Keratinocyte (primary cell): ENCODE data around the gene ZBTB8B. TPM values are rescaled to one million over a fixed set of nuclear protein-coding genes. Genes with fewer than 3 reads are reported as not detected.

ENCODE experiments used
- DNase-seq: peaks from one replicate; pipeline ENCODE4 v3.0.0-alpha.2; 2011; ENCODE audit warnings: low read depth, missing footprints, low spot score
- FAIRE-seq: peaks from 2 replicates; lab custom pipeline; 2011; peaks lifted over from hg19 to GRCh38; lab: Jason Lieb, UNC
- H2AFZ ChIP-seq: 2 replicates; pipeline ENCODE4 v1.6.0; 2012; ENCODE audit warnings: low read length, control low read depth, inconsistent platforms; ENCODE audit not compliant: control insufficient read depth
- H3K27ac ChIP-seq: 2 replicates; pipeline ENCODE4 v1.5.1; 2011; ENCODE audit warnings: low read length; ENCODE audit not compliant: control insufficient read depth, insufficient read depth
- H3K27me3 ChIP-seq: 3 replicates; pipeline ENCODE4 v1.6.0; 2011; ENCODE audit warnings: low read length; ENCODE audit not compliant: control insufficient read depth, insufficient read depth; ENCODE audit errors: extremely low read depth
- H3K36me3 ChIP-seq, 2 experiments: 2 replicates in 1 of 2; 3 replicates in 1 of 2; pipeline ENCODE4 v1.5.1; 2011; ENCODE audit warnings: low read length in 2 of 2, mild to moderate bottlenecking in 1 of 2; ENCODE audit not compliant: control insufficient read depth in 2 of 2, insufficient read depth in 2 of 2; ENCODE audit errors: extremely low read depth in 1 of 2
- H3K4me1 ChIP-seq: 3 replicates; pipeline ENCODE4 v1.5.1; 2011; ENCODE audit warnings: low read length; ENCODE audit not compliant: control insufficient read depth, insufficient read depth; ENCODE audit errors: extremely low read depth
- H3K4me2 ChIP-seq: 3 replicates; pipeline ENCODE4 v1.6.0; 2011; ENCODE audit warnings: low read depth, low read length; ENCODE audit not compliant: control insufficient read depth, insufficient read depth; ENCODE audit errors: extremely low read depth
- H3K4me3 ChIP-seq, 3 experiments: fragments of 200-600 bp in 1 of 3; sonication (generic) in 1 of 3; 2 replicates in 2 of 3; 3 replicates in 1 of 3; pipeline ENCODE4 v1.5.1; 2011 to 2016; ENCODE audit warnings: low read length in 3 of 3, mild to moderate bottlenecking in 3 of 3, control low read depth in 2 of 3, inconsistent platforms in 1 of 3, low read depth in 1 of 3, mixed read lengths in 1 of 3, mixed run types in 1 of 3, moderate library complexity in 1 of 3; ENCODE audit not compliant: control insufficient read depth in 2 of 3, insufficient read depth in 2 of 3; ENCODE audit errors: extremely low read depth in 1 of 3
- H3K79me2 ChIP-seq: 2 replicates; pipeline ENCODE4 v1.6.0; 2012; ENCODE audit warnings: low read length; ENCODE audit not compliant: control insufficient read depth, insufficient read depth
- H3K9ac ChIP-seq: 3 replicates; pipeline ENCODE4 v1.6.0; 2011; ENCODE audit warnings: low read length; ENCODE audit not compliant: control insufficient read depth, insufficient read depth; ENCODE audit errors: extremely low read depth
- H3K9me1 ChIP-seq: 3 replicates; pipeline ENCODE4 v1.6.0; 2011; ENCODE audit warnings: low read length; ENCODE audit not compliant: control insufficient read depth, insufficient read depth; ENCODE audit errors: extremely low read depth
- H3K9me3 ChIP-seq: 2 replicates; pipeline ENCODE4 v1.5.1; 2012; ENCODE audit warnings: low read depth, low read length; ENCODE audit not compliant: control insufficient read depth
- H4K20me1 ChIP-seq: 3 replicates; pipeline ENCODE4 v1.6.0; 2011; ENCODE audit warnings: low read length; ENCODE audit not compliant: control insufficient read depth, insufficient read depth; ENCODE audit errors: extremely low read depth
- EZH2 ChIP-seq: IDR thresholded peaks from one replicate; pipeline ENCODE4 v1.6.1; 2012; ENCODE audit warnings: inconsistent platforms, mild to moderate bottlenecking, low read length, moderate library complexity
- dilution Hi-C: fragments of 300-500 bp; cut with MboI; formaldehyde crosslinking; loops from one replicate; pipeline ENCODE4 v1.7.0; 2020; ENCODE audit warnings: low sequenced_read_pairs; ENCODE audit not compliant: extremely low pct_ligation_motif_present
- polyA plus RNA-seq, 5 experiments: library from polyadenylated mRNA; depleted of rRNA in 3 of 5; stranded (reverse) in 3 of 5; stranded (forward) in 1 of 5; unstranded in 1 of 5; fragments of >200 nt; gene quantifications; 1 replicate in 1 of 5; 2 replicates in 3 of 5; 3 replicates in 1 of 5; pipeline versions ENCODE4 v1.2.1 to v1.2.3, GENCODE V29; 2011 to 2012; ENCODE audit warnings: missing spikeins in 2 of 5, low read depth in 1 of 5, low replicate concordance in 1 of 5
- TF ChIP-seq, protein P1 (sequence below), 3 experiments: IDR thresholded peaks in 1 of 3; conservative IDR thresholded peaks in 1 of 3; optimal IDR thresholded peaks in 1 of 3; 2 replicates in 2 of 3; 3 replicates in 1 of 3; pipeline versions ENCODE3 to v1.5.1; 2011; ENCODE audit warnings: low read length in 3 of 3, mild to moderate bottlenecking in 3 of 3, moderate library complexity in 2 of 3, control low read depth in 1 of 3, inconsistent platforms in 1 of 3; ENCODE audit not compliant: insufficient read depth in 2 of 3; ENCODE audit errors: extremely low read depth in 1 of 3

The ZBTB8B gene
- polyA plus RNA-seq, 1 donor (not counting 4 experiments of a cell fraction or from before 2014, with no cell fraction given) = not detected

DNA sequence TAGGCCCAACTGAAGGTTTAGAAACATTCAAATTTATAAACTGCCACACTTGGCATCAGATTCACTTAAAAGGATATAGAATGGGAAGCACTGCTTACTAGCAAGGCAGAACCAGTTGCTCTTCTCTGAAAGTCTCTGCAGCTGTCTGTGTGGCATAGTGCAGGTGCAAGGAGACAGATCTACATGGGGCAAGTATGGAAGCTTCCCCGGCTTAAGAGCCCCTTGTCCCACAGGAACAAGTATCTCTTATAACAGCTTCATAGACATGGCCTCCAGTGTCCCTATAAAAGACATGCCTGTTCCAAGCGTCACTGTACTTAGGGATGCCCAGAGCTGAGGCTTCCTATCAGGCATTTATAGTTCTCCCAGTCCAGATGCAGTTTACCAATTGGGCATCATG is 26.5 kb downstream of the ZBTB8B start:
- dilution Hi-C loops = no loop called here
- Histone ChIP-seq H3K36me3 (no peaks in the 10 kb centered on the region), H3K4me1 (peaks cover 8% of the 10 kb centered on the region), H3K4me2 (no peak overlapping the region), H2AFZ (no peak overlapping the region), H3K79me2 (no peaks in the 10 kb centered on the region), H3K9ac (no peak overlapping the region), H3K4me3 (no peak overlapping the region), H3K9me3 (no peaks in the 10 kb centered on the region), H4K20me1 (no peaks in the 10 kb centered on the region), H3K9me1 (no peaks in the 10 kb centered on the region), H3K27me3 (no peaks in the 10 kb centered on the region), H3K27ac (no peak overlapping the region)
- FAIRE-seq (no peak), DNase-seq (no peak)
- TF ChIP-seq, protein P1, sequence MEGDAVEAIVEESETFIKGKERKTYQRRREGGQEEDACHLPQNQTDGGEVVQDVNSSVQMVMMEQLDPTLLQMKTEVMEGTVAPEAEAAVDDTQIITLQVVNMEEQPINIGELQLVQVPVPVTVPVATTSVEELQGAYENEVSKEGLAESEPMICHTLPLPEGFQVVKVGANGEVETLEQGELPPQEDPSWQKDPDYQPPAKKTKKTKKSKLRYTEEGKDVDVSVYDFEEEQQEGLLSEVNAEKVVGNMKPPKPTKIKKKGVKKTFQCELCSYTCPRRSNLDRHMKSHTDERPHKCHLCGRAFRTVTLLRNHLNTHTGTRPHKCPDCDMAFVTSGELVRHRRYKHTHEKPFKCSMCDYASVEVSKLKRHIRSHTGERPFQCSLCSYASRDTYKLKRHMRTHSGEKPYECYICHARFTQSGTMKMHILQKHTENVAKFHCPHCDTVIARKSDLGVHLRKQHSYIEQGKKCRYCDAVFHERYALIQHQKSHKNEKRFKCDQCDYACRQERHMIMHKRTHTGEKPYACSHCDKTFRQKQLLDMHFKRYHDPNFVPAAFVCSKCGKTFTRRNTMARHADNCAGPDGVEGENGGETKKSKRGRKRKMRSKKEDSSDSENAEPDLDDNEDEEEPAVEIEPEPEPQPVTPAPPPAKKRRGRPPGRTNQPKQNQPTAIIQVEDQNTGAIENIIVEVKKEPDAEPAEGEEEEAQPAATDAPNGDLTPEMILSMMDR (optimal IDR thresholded peaks at IDR 0.05 in 1 of 3, IDR thresholded peaks at IDR 0.05 in 1 of 3, conservative IDR thresholded peaks at IDR 0.05 in 1 of 3; ENCODE audit: extremely low read depth in 1 of 3, insufficient read depth in 2 of 3, low read length in 3 of 3) = no peak
- TF ChIP-seq EZH2 = no peak

DNA sequence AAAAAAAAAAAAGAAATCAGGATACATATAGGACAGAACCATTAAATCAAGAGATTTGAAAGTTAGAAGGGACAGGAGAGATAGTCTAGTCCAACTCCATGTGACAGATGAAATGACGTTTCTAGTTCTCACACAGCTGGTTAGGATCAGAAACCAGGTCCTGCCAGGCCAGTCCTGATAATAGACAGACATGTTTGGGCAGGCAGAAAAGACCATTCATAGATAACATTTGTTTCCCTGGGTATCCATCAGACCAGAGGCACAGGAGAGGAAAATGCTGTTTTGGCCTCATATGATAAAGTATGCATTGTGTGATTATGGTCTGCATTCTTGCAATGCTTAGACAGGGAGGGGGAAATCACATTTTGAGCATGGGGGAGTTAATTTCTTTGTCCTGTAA is 29.3 kb downstream of the ZBTB8B start:
- Histone ChIP-seq H3K27ac (no peak overlapping the region), H3K4me3 (no peak overlapping the region), H3K79me2 (no peaks in the 10 kb centered on the region), H2AFZ (no peak overlapping the region), H3K4me1 (peaks cover 8% of the 10 kb centered on the region), H3K4me2 (peak overlapping the region; percentile 54), H3K36me3 (no peaks in the 10 kb centered on the region), H4K20me1 (no peaks in the 10 kb centered on the region), H3K9me3 (no peaks in the 10 kb centered on the region), H3K9me1 (no peaks in the 10 kb centered on the region), H3K27me3 (no peaks in the 10 kb centered on the region), H3K9ac (no peak overlapping the region)
- DNase-seq (no peak), FAIRE-seq (peak; percentile 66)
- TF ChIP-seq, protein P1 (optimal IDR thresholded peaks at IDR 0.05 in 1 of 3, IDR thresholded peaks at IDR 0.05 in 1 of 3, conservative IDR thresholded peaks at IDR 0.05 in 1 of 3; ENCODE audit: extremely low read depth in 1 of 3, insufficient read depth in 2 of 3, low read length in 3 of 3) = no peak
- no peak for TF ChIP-seq EZH2
- dilution Hi-C loops = no loop called here
